HFF-Myc (cell line): ENCODE measurements around the gene GRID1.

Experiments used
- DNase-seq: peaks from one replicate; pipeline ENCODE4 v3.0.0-alpha.2; 2011; ENCODE audit warnings: low read depth; ENCODE audit errors: extremely low read depth
- H3K4me3 ChIP-seq: replicated peaks from 2 replicates; pipeline ENCODE4 v1.5.1; 2011; ENCODE audit warnings: low read depth, mild to moderate bottlenecking, control low read depth, low read length
- CTCF ChIP-seq: IDR thresholded peaks from 2 replicates; pipeline ENCODE4 v1.5.1; 2012; ENCODE audit warnings: mild to moderate bottlenecking, low read depth, low read length, control low read depth; ENCODE audit errors: missing control alignments

Gene GRID1

GRCh38 chr10:86284355-86285105 is 82.1 kb downstream of the GRID1 start:
- H3K4me3 ChIP-seq: no peak overlapping the region
- TF ChIP-seq CTCF: no peak
- no peak for DNase-seq

GRCh38 chr10:86283466-86284287 is 82.9 kb downstream of the GRID1 start:
- no peak for TF ChIP-seq CTCF
- no peak overlapping the region for H3K4me3 ChIP-seq
- DNase-seq: no peak

GRCh38 chr10:86282664-86283465 is 83.7 kb downstream of the GRID1 start:
- DNase-seq: no peak
- no peak overlapping the region for H3K4me3 ChIP-seq
- TF ChIP-seq CTCF: no peak

GRCh38 chr10:86281396-86281795 is 85.2 kb downstream of the GRID1 start:
- TF ChIP-seq CTCF: no peak
- no peak overlapping the region for H3K4me3 ChIP-seq
- DNase-seq: no peak

DNA sequence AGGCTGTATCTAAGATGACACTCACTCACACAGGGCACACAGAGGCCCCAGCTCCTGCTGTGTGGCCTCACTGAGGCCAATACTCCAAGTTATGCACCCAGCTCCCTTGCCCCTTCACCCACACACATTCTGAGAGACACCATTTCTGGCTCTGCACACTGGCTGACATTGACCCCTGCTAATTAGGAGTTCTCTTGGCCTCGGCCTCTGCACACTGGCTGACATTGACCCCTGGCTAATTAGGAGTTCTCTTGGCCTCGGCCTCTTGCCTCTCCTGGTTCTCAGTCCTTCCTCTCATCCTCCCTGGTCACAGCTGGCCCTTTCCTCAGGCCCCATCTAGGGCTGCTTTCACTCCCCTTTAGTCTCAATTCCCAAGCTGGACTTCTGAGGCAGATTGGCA is 97.3 kb downstream of the GRID1 start:
- TF ChIP-seq CTCF: no peak
- no peak for DNase-seq
- H3K4me3 ChIP-seq: no peak overlapping the region

DNA sequence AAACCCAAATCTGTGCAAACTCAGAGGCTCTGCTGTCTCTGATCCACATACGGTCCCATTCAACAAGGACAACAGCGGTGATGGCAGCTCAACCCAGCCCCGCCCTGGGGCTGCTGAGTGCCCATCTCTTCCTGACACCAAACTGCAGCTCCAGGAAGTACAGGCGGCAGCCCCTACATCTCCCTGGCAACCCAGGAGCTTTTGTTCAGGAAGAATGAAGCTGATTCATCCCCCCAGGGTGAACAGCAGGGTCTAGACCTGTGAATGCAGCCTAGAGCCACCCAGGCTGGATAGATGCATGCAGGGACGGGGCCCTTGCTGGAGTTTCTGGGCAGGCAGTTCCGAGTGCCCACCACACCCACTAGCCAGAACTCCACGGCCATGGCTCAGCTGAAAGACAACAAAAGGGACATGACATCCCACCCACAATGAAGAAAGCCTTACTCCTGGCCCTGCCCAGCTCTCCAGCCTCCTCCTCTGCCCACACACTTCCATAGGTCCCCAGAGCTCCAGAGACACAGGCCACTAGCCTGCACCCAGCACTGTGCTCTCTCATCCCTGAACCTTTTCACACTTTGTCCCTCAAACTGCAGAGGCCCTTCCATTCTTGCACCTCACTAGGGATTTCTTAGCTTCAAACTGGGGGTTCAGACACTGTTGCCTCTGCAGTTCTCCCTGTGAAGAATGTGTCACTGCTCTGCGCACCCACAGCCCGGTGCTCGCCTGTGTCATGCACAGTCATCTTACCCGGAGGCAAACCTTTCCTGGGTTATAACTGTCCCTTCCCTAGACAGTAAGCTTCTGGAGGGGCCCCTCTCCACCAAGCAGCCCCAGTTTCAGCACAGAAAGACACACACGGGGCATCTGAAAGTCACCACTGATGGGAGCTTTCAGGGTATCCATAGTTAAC is 99.1 kb downstream of the GRID1 start:
- no peak for TF ChIP-seq CTCF
- DNase-seq: no peak
- H3K4me3 ChIP-seq: no peak overlapping the region
